ENCODE measurements around the gene LIPE.

Gene LIPE

GRCh38 chr19:42419309-42419708 lies 7.9 kb downstream of the LIPE start:
- Histone ChIP-seq H3K9ac (ENCODE audit: low read length in 5 of 5) (peak overlapping the region in 2 of 5 donors; percentile 69 to 78), H3K27me3 (ENCODE audit: control insufficient read depth in 5 of 5, insufficient read depth in 4 of 5, low read length in 5 of 5) (peaks cover 0 to 3% (median 0%) of the 10 kb centered on the region in 5 donors), H3K36me3 (ENCODE audit: control insufficient read depth in 5 of 5, insufficient read depth in 5 of 5, low read length in 5 of 5) (peaks cover 0 to 4% (median 2%) of the 10 kb centered on the region in 5 donors), H3K4me3 (ENCODE audit: low read depth in 1 of 5, low read length in 5 of 5) (peak overlapping the region; percentile 39 to 88 (median 67)), H3K27ac (ENCODE audit: low read depth, low read length) (peak overlapping the region; percentile 100), H3K9me3 (ENCODE audit: control insufficient read depth in 5 of 5, low read length in 5 of 5) (no peaks in the 10 kb centered on the region), H3K4me1 (ENCODE audit: control insufficient read depth in 5 of 5, insufficient read depth in 5 of 5, low read length in 5 of 5) (peaks cover 15 to 70% (median 57%) of the 10 kb centered on the region in 5 donors)

DNA sequence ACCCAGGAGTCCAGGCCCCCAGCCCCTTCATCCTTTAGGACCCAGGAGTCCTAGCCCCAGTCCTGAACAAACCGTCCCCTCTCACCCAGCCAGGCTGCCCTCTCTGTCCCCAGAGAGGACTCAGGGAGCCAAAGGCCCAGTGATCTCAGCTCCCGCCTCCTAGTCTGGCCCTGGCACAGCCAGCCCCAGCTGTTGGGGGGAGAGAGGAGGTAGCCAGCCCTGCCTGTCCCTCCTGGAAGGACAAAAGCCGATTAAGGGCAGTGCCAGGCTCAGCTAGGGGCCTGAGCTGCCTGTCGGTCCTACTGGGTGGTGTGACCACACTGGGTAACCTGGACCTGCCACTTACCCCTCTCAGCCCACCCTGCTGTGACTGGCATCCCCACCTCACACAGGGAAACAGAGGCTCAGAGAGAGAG lies 14.5 kb downstream of the LIPE start:
- Histone ChIP-seq H3K9me3 (ENCODE audit: control insufficient read depth in 5 of 5, low read length in 5 of 5) (no peaks in the 10 kb centered on the region), H3K4me3 (ENCODE audit: low read depth in 1 of 5, low read length in 5 of 5) (peak overlapping the region in 4 of 5 donors; percentile 29 to 80 (median 74)), H3K36me3 (ENCODE audit: control insufficient read depth in 5 of 5, insufficient read depth in 5 of 5, low read length in 5 of 5) (peaks cover 0 to 40% (median 35%) of the 10 kb centered on the region in 5 donors), H3K27ac (ENCODE audit: low read depth, low read length) (peak overlapping the region; percentile 100), H3K9ac (ENCODE audit: low read length in 5 of 5) (peak overlapping the region; percentile 57 to 96 (median 81)), H3K27me3 (ENCODE audit: control insufficient read depth in 5 of 5, insufficient read depth in 4 of 5, low read length in 5 of 5) (no peaks in the 10 kb centered on the region), H3K4me1 (ENCODE audit: control insufficient read depth in 5 of 5, insufficient read depth in 5 of 5, low read length in 5 of 5) (peaks cover 8 to 73% (median 57%) of the 10 kb centered on the region in 5 donors)

GRCh38 chr19:42412227-42412626 lies 15.0 kb downstream of the LIPE start:
- Histone ChIP-seq H3K4me3 (ENCODE audit: low read depth in 1 of 5, low read length in 5 of 5) (peak overlapping the region; percentile 68 to 94 (median 79)), H3K9me3 (ENCODE audit: control insufficient read depth in 5 of 5, low read length in 5 of 5) (no peaks in the 10 kb centered on the region), H3K27ac (ENCODE audit: low read depth, low read length) (peak overlapping the region; percentile 100), H3K36me3 (ENCODE audit: control insufficient read depth in 5 of 5, insufficient read depth in 5 of 5, low read length in 5 of 5) (peaks cover 0 to 44% (median 39%) of the 10 kb centered on the region in 5 donors), H3K27me3 (ENCODE audit: control insufficient read depth in 5 of 5, insufficient read depth in 4 of 5, low read length in 5 of 5) (no peaks in the 10 kb centered on the region), H3K4me1 (ENCODE audit: control insufficient read depth in 5 of 5, insufficient read depth in 5 of 5, low read length in 5 of 5) (peaks cover 8 to 78% (median 62%) of the 10 kb centered on the region in 5 donors), H3K9ac (ENCODE audit: low read length in 5 of 5) (peak overlapping the region; percentile 68 to 96 (median 81))

GRCh38 chr19:42411581-42412178 lies 15.5 kb downstream of the LIPE start:
- H3K4me1 ChIP-seq (ENCODE audit: control insufficient read depth in 5 of 5, insufficient read depth in 5 of 5, low read length in 5 of 5): peaks cover 9 to 83% (median 66%) of the 10 kb centered on the region in 5 donors
- H3K9me3 ChIP-seq (ENCODE audit: control insufficient read depth in 5 of 5, low read length in 5 of 5): no peaks in the 10 kb centered on the region
- H3K9ac ChIP-seq (ENCODE audit: low read length in 5 of 5): peak overlapping the region; percentile 68 to 96 (median 78)
- H3K27me3 ChIP-seq (ENCODE audit: control insufficient read depth in 5 of 5, insufficient read depth in 4 of 5, low read length in 5 of 5): no peaks in the 10 kb centered on the region
- H3K4me3 ChIP-seq (ENCODE audit: low read depth in 1 of 5, low read length in 5 of 5): peak overlapping the region; percentile 68 to 94 (median 79)
- peaks cover 0 to 50% (median 45%) of the 10 kb centered on the region in 5 donors for H3K36me3 ChIP-seq (ENCODE audit: control insufficient read depth in 5 of 5, insufficient read depth in 5 of 5, low read length in 5 of 5)
- peak overlapping the region; percentile 100 for H3K27ac ChIP-seq (ENCODE audit: low read depth, low read length)

GRCh38 chr19:42410371-42410770 lies 16.8 kb downstream of the LIPE start:
- peak overlapping the region; percentile 68 to 94 (median 79) for H3K4me3 ChIP-seq (ENCODE audit: low read depth in 1 of 5, low read length in 5 of 5)
- H3K36me3 ChIP-seq (ENCODE audit: control insufficient read depth in 5 of 5, insufficient read depth in 5 of 5, low read length in 5 of 5): peaks cover 0 to 63% (median 58%) of the 10 kb centered on the region in 5 donors

GRCh38 chr19:42409477-42409876 lies 17.7 kb downstream of the LIPE start:
- Histone ChIP-seq H3K27me3 (ENCODE audit: control insufficient read depth in 5 of 5, insufficient read depth in 4 of 5, low read length in 5 of 5) (no peaks in the 10 kb centered on the region), H3K4me1 (ENCODE audit: control insufficient read depth in 5 of 5, insufficient read depth in 5 of 5, low read length in 5 of 5) (peaks cover 10 to 98% (median 84%) of the 10 kb centered on the region in 5 donors), H3K9ac (ENCODE audit: low read length in 5 of 5) (peak overlapping the region; percentile 68 to 96 (median 78)), H3K4me3 (ENCODE audit: low read depth in 1 of 5, low read length in 5 of 5) (peak overlapping the region; percentile 68 to 94 (median 79)), H3K27ac (ENCODE audit: low read depth, low read length) (peak overlapping the region; percentile 100), H3K9me3 (ENCODE audit: control insufficient read depth in 5 of 5, low read length in 5 of 5) (no peaks in the 10 kb centered on the region), H3K36me3 (ENCODE audit: control insufficient read depth in 5 of 5, insufficient read depth in 5 of 5, low read length in 5 of 5) (peaks cover 0 to 69% (median 66%) of the 10 kb centered on the region in 5 donors)

More at GRCh38 chr19:42410371-42410770, 16.8 kb downstream of the LIPE start:
- H3K27ac ChIP-seq (ENCODE audit: low read depth, low read length): peak overlapping the region; percentile 100
- no peaks in the 10 kb centered on the region for H3K27me3 ChIP-seq (ENCODE audit: control insufficient read depth in 5 of 5, insufficient read depth in 4 of 5, low read length in 5 of 5)
- peak overlapping the region; percentile 68 to 96 (median 78) for H3K9ac ChIP-seq (ENCODE audit: low read length in 5 of 5)
- peaks cover 10 to 93% (median 77%) of the 10 kb centered on the region in 5 donors for H3K4me1 ChIP-seq (ENCODE audit: control insufficient read depth in 5 of 5, insufficient read depth in 5 of 5, low read length in 5 of 5)
- H3K9me3 ChIP-seq (ENCODE audit: control insufficient read depth in 5 of 5, low read length in 5 of 5): no peaks in the 10 kb centered on the region

DNA sequence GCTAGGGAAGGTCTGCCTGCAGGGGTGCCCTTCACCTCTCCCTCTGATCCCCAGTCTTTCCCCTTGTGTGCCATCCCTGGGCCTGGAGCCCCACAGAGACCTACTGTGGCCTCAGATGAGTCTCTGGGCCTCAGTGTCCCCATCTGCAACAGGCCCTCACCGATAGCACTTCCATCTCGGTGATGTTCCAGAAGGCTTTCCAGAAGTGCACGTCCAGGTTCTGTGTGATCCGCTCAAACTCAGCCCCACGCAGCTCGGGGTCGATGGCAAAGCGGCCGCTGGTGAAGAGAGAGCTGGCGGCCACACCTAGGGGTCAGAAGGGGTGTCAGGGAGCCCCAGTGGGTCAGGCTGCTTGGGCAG lies 19.4 kb downstream of the LIPE start:
- H3K36me3 ChIP-seq (ENCODE audit: control insufficient read depth in 5 of 5, insufficient read depth in 5 of 5, low read length in 5 of 5): peaks cover 0 to 78% (median 71%) of the 10 kb centered on the region in 5 donors
- no peaks in the 10 kb centered on the region for H3K9me3 ChIP-seq (ENCODE audit: control insufficient read depth in 5 of 5, low read length in 5 of 5)
- H3K27me3 ChIP-seq (ENCODE audit: control insufficient read depth in 5 of 5, insufficient read depth in 4 of 5, low read length in 5 of 5): no peaks in the 10 kb centered on the region
- H3K9ac ChIP-seq (ENCODE audit: low read length in 5 of 5): peak overlapping the region in 4 of 5 donors; percentile 3 to 96 (median 81)
- H3K27ac ChIP-seq (ENCODE audit: low read depth, low read length): peak overlapping the region; percentile 100
- peaks cover 9 to 87% (median 81%) of the 10 kb centered on the region in 5 donors for H3K4me1 ChIP-seq (ENCODE audit: control insufficient read depth in 5 of 5, insufficient read depth in 5 of 5, low read length in 5 of 5)
- H3K4me3 ChIP-seq (ENCODE audit: low read depth in 1 of 5, low read length in 5 of 5): peak overlapping the region; percentile 68 to 94 (median 79)

- Histone ChIP-seq H3K9ac (ENCODE audit: low read length in 5 of 5) (peak overlapping the region in 4 of 5 donors; percentile 56 to 96 (median 81)), H3K27me3 (ENCODE audit: control insufficient read depth in 5 of 5, insufficient read depth in 4 of 5, low read length in 5 of 5) (no peaks in the 10 kb centered on the region), H3K36me3 (ENCODE audit: control insufficient read depth in 5 of 5, insufficient read depth in 5 of 5, low read length in 5 of 5) (peaks cover 0 to 81% (median 75%) of the 10 kb centered on the region in 5 donors), H3K27ac (ENCODE audit: low read depth, low read length) (peak overlapping the region; percentile 100), H3K9me3 (ENCODE audit: control insufficient read depth in 5 of 5, low read length in 5 of 5) (no peaks in the 10 kb centered on the region), H3K4me1 (ENCODE audit: control insufficient read depth in 5 of 5, insufficient read depth in 5 of 5, low read length in 5 of 5) (peaks cover 8 to 88% (median 80%) of the 10 kb centered on the region in 5 donors), H3K4me3 (ENCODE audit: low read depth in 1 of 5, low read length in 5 of 5) (peak overlapping the region; percentile 68 to 94 (median 79))
Measured at GRCh38 chr19:42407085-42407815, 19.9 kb downstream of the LIPE start.

DNA sequence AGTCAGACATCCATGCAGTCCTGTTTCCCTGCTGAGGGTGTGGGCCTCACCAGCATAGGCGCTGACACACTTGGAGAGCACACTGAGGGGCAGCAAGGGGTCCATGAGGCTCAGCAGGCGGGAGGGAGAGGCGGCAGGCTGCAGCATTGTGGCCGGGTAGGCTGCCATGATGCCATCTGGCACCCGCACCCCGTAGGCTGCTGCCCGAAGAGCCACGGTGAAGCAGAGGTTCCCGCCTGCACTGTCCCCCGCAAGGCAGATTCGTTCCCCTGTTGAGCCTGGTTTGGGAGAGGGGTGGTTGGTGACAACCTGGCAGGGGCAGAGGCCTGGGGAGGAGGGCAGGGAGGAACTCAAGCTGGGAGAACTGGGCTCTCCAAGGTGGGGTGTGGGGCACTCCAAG lies 21.1 kb downstream of the LIPE start:
- no peaks in the 10 kb centered on the region for H3K27me3 ChIP-seq (ENCODE audit: control insufficient read depth in 5 of 5, insufficient read depth in 4 of 5, low read length in 5 of 5)
- peaks cover 6 to 91% (median 84%) of the 10 kb centered on the region in 5 donors for H3K4me1 ChIP-seq (ENCODE audit: control insufficient read depth in 5 of 5, insufficient read depth in 5 of 5, low read length in 5 of 5)
- peaks cover 0 to 81% (median 75%) of the 10 kb centered on the region in 5 donors for H3K36me3 ChIP-seq (ENCODE audit: control insufficient read depth in 5 of 5, insufficient read depth in 5 of 5, low read length in 5 of 5)
- H3K9ac ChIP-seq (ENCODE audit: low read length in 5 of 5): peak overlapping the region in 2 of 5 donors; percentile 16 to 94
- H3K27ac ChIP-seq (ENCODE audit: low read depth, low read length): peak overlapping the region; percentile 100
- peak overlapping the region; percentile 68 to 80 (median 70) for H3K4me3 ChIP-seq (ENCODE audit: low read depth in 1 of 5, low read length in 5 of 5)
- no peaks in the 10 kb centered on the region for H3K9me3 ChIP-seq (ENCODE audit: control insufficient read depth in 5 of 5, low read length in 5 of 5)

All from subcutaneous abdominal adipose tissue (tissue), 5 donors.